Skeletal muscle cell (primary cell): ENCODE results near the gene IFT27.
"Not testable (repeated sequence)": the region's sequence is repeated elsewhere in the genome, so short reads cannot be mapped to it uniquely, and the experiment has no call there.

Experiments
- DNase-seq: peaks from one replicate; pipeline ENCODE4 v3.0.0-alpha.2; 2010; ENCODE audit warnings: low read depth
- H3K4me3 ChIP-seq: 2 replicates; pipeline ENCODE4 v1.5.1; 2011; ENCODE audit warnings: low read depth, mild to moderate bottlenecking, control low read depth, low read length, moderate library complexity

Gene IFT27

GRCh38 chr22:36768141-36768540, 7.8 kb downstream of the IFT27 start:
- no peak overlapping the region for H3K4me3 ChIP-seq
- DNase-seq: no peak

- H3K4me3 ChIP-seq: no peak overlapping the region
- no peak for DNase-seq
Measured at GRCh38 chr22:36767035-36767775, 8.7 kb downstream of the IFT27 start.

GRCh38 chr22:36765943-36766450, 9.9 kb downstream of the IFT27 start:
- no peak overlapping the region for H3K4me3 ChIP-seq
- DNase-seq: no peak

GRCh38 chr22:36765131-36765942, 10.6 kb downstream of the IFT27 start:
- H3K4me3 ChIP-seq: no peak overlapping the region
- DNase-seq: no peak

GRCh38 chr22:36764641-36765040, 11.3 kb downstream of the IFT27 start:
- DNase-seq: no peak
- no peak overlapping the region for H3K4me3 ChIP-seq

GRCh38 chr22:36764060-36764459, 11.9 kb downstream of the IFT27 start:
- DNase-seq: no peak
- no peak overlapping the region for H3K4me3 ChIP-seq

GRCh38 chr22:36763576-36763975, 12.3 kb downstream of the IFT27 start:
- no peak overlapping the region for H3K4me3 ChIP-seq
- DNase-seq: no peak

- no peak for DNase-seq
- H3K4me3 ChIP-seq: no peak overlapping the region
Measured at GRCh38 chr22:36762687-36763260, 13.1 kb downstream of the IFT27 start.

- no peak for DNase-seq
- H3K4me3 ChIP-seq: no peak overlapping the region
Measured at GRCh38 chr22:36761553-36762240, 14.2 kb downstream of the IFT27 start.

- DNase-seq: no peak
- no peak overlapping the region for H3K4me3 ChIP-seq
Measured at GRCh38 chr22:36760786-36761185, 15.1 kb downstream of the IFT27 start.

- H3K4me3 ChIP-seq: no peak overlapping the region
- DNase-seq: no peak
Measured at GRCh38 chr22:36759481-36760159, 16.3 kb downstream of the IFT27 start.

- H3K4me3 ChIP-seq: no peak overlapping the region
- DNase-seq: no peak
Measured at GRCh38 chr22:36758792-36759271, 17.1 kb downstream of the IFT27 start.

- H3K4me3 ChIP-seq: no peak overlapping the region
- no peak for DNase-seq
Measured at GRCh38 chr22:36757668-36758211, 18.2 kb downstream of the IFT27 start.

- H3K4me3 ChIP-seq: no peak overlapping the region
- DNase-seq: no peak
Measured at GRCh38 chr22:36756746-36757655, 18.9 kb downstream of the IFT27 start.

- DNase-seq: no peak
- H3K4me3 ChIP-seq: no peak overlapping the region
Measured at GRCh38 chr22:36756031-36756430, 19.9 kb downstream of the IFT27 start.

- H3K4me3 ChIP-seq: no peak overlapping the region
- DNase-seq: no peak
Measured at GRCh38 chr22:36755316-36755715, 20.6 kb downstream of the IFT27 start.

GRCh38 chr22:36754881-36755280, 21.0 kb downstream of the IFT27 start:
- DNase-seq, H3K4me3 ChIP-seq: not testable (repeated sequence)

- DNase-seq: no peak
- H3K4me3 ChIP-seq: no peak overlapping the region
Measured at GRCh38 chr22:36753916-36754315, 22.0 kb downstream of the IFT27 start.
